IPS-18a (cell line): Measurements from ENCODE around the gene ZBTB20.

Source experiments
- H3K27ac ChIP-seq: one replicate; pipeline ENCODE4 v1.5.1; 2013; ENCODE audit warnings: low read length
- H3K27me3 ChIP-seq: one replicate; pipeline ENCODE4 v1.6.1; 2013; ENCODE audit warnings: mild to moderate bottlenecking, low read length; ENCODE audit not compliant: control insufficient read depth, insufficient read depth
- H3K36me3 ChIP-seq: one replicate; pipeline ENCODE4 v1.6.1; 2013; ENCODE audit warnings: low read depth, low read length; ENCODE audit not compliant: control insufficient read depth
- H3K4me1 ChIP-seq: one replicate; pipeline ENCODE4 v1.6.1; 2013; ENCODE audit warnings: low read depth, low read length; ENCODE audit not compliant: control insufficient read depth
- H3K4me3 ChIP-seq: one replicate; pipeline ENCODE4 v1.5.1; 2013; ENCODE audit warnings: low read length
- H3K9ac ChIP-seq: one replicate; pipeline ENCODE4 v1.6.1; 2013; ENCODE audit warnings: mild to moderate bottlenecking, low read length, moderate library complexity
- H3K9me3 ChIP-seq: one replicate; pipeline ENCODE4 v1.6.1; 2013; ENCODE audit warnings: low read depth, low read length; ENCODE audit not compliant: control insufficient read depth

The ZBTB20 gene

GRCh38 chr3:114285648-114286230, 861.3 kb downstream of the ZBTB20 start:
- H3K27me3 ChIP-seq = no peaks in the 10 kb centered on the region
- H3K4me3 ChIP-seq = no peak overlapping the region
- no peaks in the 10 kb centered on the region for H3K36me3 ChIP-seq
- no peak overlapping the region for H3K9ac ChIP-seq
- H3K9me3 ChIP-seq = no peaks in the 10 kb centered on the region
- H3K4me1 ChIP-seq = no peaks in the 10 kb centered on the region
- H3K27ac ChIP-seq = no peak overlapping the region

GRCh38 chr3:114284644-114285043, 862.4 kb downstream of the ZBTB20 start:
- no peaks in the 10 kb centered on the region for H3K36me3 ChIP-seq
- no peaks in the 10 kb centered on the region for H3K4me1 ChIP-seq
- H3K27me3 ChIP-seq = no peaks in the 10 kb centered on the region
- no peaks in the 10 kb centered on the region for H3K9me3 ChIP-seq
- H3K9ac ChIP-seq = no peak overlapping the region
- H3K27ac ChIP-seq = no peak overlapping the region
- H3K4me3 ChIP-seq = no peak overlapping the region
